ENCODE data around the gene DYNLRB1. TPM values are rescaled to one million over a fixed set of nuclear protein-coding genes. Genes with fewer than 3 reads are reported as not detected.

DYNLRB1 gene
- total RNA-seq, 2 experiments from 2014 or later = 66.6 to 70.9 TPM

DNA sequence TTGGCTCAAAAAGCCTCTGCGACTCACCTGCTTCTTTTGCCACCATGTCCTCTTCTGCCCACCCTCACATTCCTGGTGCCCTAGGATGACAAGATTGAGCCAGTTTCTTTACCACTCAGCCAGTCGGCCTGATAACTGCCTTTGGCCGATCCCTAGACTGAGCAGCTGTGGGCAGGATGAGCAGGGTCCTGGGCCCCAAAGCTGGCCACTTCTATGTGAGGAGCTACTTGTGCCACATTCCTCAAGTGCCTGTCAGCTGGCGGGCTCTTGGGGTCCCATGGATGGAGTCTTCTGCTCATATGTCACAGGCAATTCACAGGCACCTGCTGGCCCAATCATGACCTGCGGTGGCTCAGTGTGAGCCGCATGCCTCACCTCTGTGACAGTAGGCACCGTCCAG lies 16.5 kb downstream of the DYNLRB1 start:
- Mint-ChIP-seq H3K36me3 (ENCODE audit: low read depth) (peaks cover 15% of the 10 kb centered on the region), H3K27ac (no peak overlapping the region), H3K4me1 (ENCODE audit: low read depth) (peaks cover 2% of the 10 kb centered on the region), H3K9me3 (no peaks in the 10 kb centered on the region), H3K27me3 (no peaks in the 10 kb centered on the region), H3K4me3 (no peak overlapping the region)
- ChIA-PET CTCF (interaction anchor here (0.9 to 4.3 kb wide), 2 partner anchors 10 to 220 kb away, joined by 4 to 25 read pairs; no protein-coding TSS in a partner anchor), POLR2A (no interaction called here)
- DNase-seq (no peak), ATAC-seq (no peak)
- TF ChIP-seq, protein P1, sequence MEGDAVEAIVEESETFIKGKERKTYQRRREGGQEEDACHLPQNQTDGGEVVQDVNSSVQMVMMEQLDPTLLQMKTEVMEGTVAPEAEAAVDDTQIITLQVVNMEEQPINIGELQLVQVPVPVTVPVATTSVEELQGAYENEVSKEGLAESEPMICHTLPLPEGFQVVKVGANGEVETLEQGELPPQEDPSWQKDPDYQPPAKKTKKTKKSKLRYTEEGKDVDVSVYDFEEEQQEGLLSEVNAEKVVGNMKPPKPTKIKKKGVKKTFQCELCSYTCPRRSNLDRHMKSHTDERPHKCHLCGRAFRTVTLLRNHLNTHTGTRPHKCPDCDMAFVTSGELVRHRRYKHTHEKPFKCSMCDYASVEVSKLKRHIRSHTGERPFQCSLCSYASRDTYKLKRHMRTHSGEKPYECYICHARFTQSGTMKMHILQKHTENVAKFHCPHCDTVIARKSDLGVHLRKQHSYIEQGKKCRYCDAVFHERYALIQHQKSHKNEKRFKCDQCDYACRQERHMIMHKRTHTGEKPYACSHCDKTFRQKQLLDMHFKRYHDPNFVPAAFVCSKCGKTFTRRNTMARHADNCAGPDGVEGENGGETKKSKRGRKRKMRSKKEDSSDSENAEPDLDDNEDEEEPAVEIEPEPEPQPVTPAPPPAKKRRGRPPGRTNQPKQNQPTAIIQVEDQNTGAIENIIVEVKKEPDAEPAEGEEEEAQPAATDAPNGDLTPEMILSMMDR (IDR thresholded peaks at IDR 0.05) = no peak
- intact Hi-C loops (cut with micrococcal nuclease) = no loop called here

DNA sequence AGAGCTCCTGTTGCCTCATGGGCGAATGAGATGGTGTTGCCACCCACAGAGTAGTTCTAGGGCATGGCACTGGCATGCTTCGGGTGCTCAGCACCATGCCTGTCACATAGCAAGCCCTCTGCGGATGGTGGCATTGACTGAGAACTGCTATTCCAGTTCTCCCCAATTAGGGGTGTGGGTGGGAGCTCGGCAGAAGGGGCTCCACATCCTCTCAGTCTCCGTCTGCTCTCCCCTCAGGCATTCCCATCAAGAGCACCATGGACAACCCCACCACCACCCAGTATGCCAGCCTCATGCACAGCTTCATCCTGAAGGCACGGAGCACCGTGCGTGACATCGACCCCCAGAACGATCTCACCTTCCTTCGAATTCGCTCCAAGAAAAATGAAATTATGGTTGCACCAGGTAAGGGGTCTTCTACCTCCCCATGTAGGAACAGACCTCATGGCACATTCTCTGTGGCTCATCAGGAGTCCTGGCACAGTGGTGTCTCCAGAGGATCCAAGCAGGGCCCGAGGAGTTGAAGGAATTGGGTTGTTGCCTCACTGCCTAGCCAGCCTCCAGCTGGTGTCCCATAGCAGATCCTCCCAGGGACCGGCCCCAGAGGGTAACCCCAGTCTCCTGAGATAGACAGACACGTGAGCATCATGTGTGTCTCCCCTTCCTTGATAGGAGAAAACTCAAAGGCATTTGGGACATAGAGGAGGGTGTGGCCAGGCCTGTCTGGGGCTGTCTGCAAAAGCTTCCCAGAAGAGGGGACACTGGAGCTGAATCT lies 18.4 kb downstream of the DYNLRB1 start:
- POLR2A ChIA-PET = no interaction called here
- Mint-ChIP-seq H3K27ac (no peak overlapping the region), H3K4me3 (no peak overlapping the region), H3K4me1 (ENCODE audit: low read depth) (peaks cover 2% of the 10 kb centered on the region), H3K9me3 (no peaks in the 10 kb centered on the region), H3K27me3 (no peaks in the 10 kb centered on the region), H3K36me3 (ENCODE audit: low read depth) (peaks cover 8% of the 10 kb centered on the region)
- DNase-seq = no peak
- intact Hi-C loops (cut with micrococcal nuclease) = loop anchor here (5.0 kb wide), 1 partner anchor 173 kb away; no protein-coding TSS in a partner anchor
- no peak for ATAC-seq
- TF ChIP-seq, protein P1 (IDR thresholded peaks at IDR 0.05) = no peak
- CTCF ChIA-PET = interaction anchor here (1.5 kb wide), 1 partner anchor 222 kb away, joined by 6 read pairs; no protein-coding TSS in a partner anchor

DNA sequence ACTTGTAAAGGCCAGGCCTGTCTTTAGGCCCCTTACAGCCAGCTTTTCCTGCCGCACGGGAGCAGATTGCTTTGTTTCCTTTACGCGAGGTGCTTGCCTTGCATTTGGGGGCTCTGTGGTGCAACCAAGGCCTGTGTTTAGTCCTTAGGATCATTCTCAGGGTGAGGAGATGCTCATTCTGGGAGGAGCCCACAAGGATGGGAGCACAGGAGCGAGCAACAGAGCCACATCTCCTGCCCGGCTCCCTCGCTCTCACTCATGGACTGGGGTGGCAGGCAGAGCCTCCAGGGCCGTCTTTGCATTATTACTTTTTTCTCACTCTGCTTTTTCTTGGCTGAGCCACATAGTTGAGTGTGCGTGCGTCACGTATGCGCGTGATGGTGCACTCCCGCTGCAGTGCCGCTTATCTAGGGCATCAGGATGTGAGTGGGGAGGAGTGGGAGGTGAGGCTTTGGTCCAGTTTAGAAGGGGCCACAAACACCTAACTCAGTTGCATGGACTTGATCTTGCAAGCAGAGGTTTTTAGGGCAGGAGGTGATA lies 19.1 kb downstream of the DYNLRB1 start:
- POLR2A ChIA-PET = no interaction called here
- DNase-seq = no peak
- Mint-ChIP-seq H3K4me3 (no peak overlapping the region), H3K4me1 (ENCODE audit: low read depth) (peaks cover 2% of the 10 kb centered on the region), H3K27ac (no peak overlapping the region), H3K9me3 (no peaks in the 10 kb centered on the region), H3K27me3 (no peaks in the 10 kb centered on the region), H3K36me3 (ENCODE audit: low read depth) (peaks cover 8% of the 10 kb centered on the region)
- intact Hi-C loops (cut with micrococcal nuclease) = loop anchor here (5.0 kb wide), 1 partner anchor 172 kb away; no protein-coding TSS in a partner anchor
- TF ChIP-seq, protein P1 (IDR thresholded peaks at IDR 0.05) = no peak
- CTCF ChIA-PET = no interaction called here
- no peak for ATAC-seq

DNA sequence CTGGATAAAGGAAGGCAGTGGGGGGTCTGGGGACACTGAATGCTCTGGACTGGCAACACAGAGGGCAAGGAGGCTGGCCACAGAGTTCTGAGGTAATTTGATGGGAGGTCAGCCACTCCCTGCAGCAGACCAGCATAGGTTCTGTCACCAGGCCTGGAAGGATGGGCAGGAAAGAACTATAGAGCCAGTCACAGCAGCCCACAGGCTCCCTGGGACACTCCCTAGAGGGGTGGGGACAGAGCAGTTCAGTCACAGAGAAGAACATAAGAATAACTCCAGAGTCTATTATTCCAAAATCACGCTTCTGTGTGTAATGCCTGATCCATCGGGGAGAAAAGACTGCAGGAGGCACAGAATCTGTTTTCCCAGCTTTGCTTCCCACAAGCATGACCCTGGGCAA lies 19.6 kb downstream of the DYNLRB1 start:
- H3K4me3 Mint-ChIP-seq = no peak overlapping the region
- intact Hi-C loops (cut with micrococcal nuclease) = loop anchor here (5.0 kb wide), 1 partner anchor 171 kb away; no protein-coding TSS in a partner anchor
- peaks cover 10% of the 10 kb centered on the region for H3K36me3 Mint-ChIP-seq (ENCODE audit: low read depth)
- H3K9me3 Mint-ChIP-seq = no peaks in the 10 kb centered on the region
- H3K4me1 Mint-ChIP-seq (ENCODE audit: low read depth) = peaks cover 1% of the 10 kb centered on the region
- ChIA-PET POLR2A (no interaction called here), CTCF (no interaction called here)
- ATAC-seq (no peak), DNase-seq (no peak)
- TF ChIP-seq, protein P1 (IDR thresholded peaks at IDR 0.05) = no peak
- H3K27me3 Mint-ChIP-seq = no peaks in the 10 kb centered on the region
- H3K27ac Mint-ChIP-seq = no peak overlapping the region

Data from activated CD8-positive, alpha-beta T cell treated with anti-CD3 and anti-CD28 coated beads for 36 hours (primary cell).